OCI-LY7 (cell line): Measurements from ENCODE around the gene SLC13A3. TPM values are rescaled to one million over a fixed set of nuclear protein-coding genes. Genes with fewer than 3 reads are reported as not detected.

Experiments
- BruUV-seq: library from RNA; stranded (reverse); fragments of 400-500 nt; replicated peaks from 2 replicates; lab custom pipeline; 2021; lab: Mats Ljungman, UMichigan
- CTCF ChIA-PET: fragments of 300-600 bp; sonication (Branson Sonifier 250); formaldehyde crosslinking; loops from one replicate; lab custom pipeline; 2022; ENCODE audit warnings: antibody characterized with exemption; ENCODE audit not compliant: unreplicated experiment; lab: Charles Lee
- POLR2A ChIA-PET: fragments of 300-600 bp; sonication (Branson Sonifier 250); formaldehyde crosslinking; loops from one replicate; lab custom pipeline; 2022; ENCODE audit warnings: antibody characterized with exemption; lab: Charles Lee
- DNase-seq: peaks from one replicate; pipeline ENCODE4 v3.0.0-alpha.2; 2015; ENCODE audit warnings: low spot score
- H2AFZ ChIP-seq: fragments of 200-600 bp; sonication (generic), shearing (Covaris generic); 2 replicates; pipeline ENCODE4 v1.6.1; 2014; ENCODE audit warnings: mild to moderate bottlenecking, antibody characterized with exemption, low read length, moderate library complexity
- H3K27ac ChIP-seq: fragments of 200-600 bp; sonication (generic); 2 replicates; pipeline ENCODE4 v1.5.1; 2014; ENCODE audit warnings: mixed run types, low read depth, mild to moderate bottlenecking, moderate library complexity, low read length, inconsistent platforms; ENCODE audit not compliant: poor library complexity, severe bottlenecking
- H3K36me3 ChIP-seq: fragments of 200-600 bp; sonication (generic); 2 replicates; pipeline ENCODE4 v1.6.1; 2014; ENCODE audit warnings: mild to moderate bottlenecking, antibody characterized with exemption, low read length, moderate library complexity, mixed read lengths; ENCODE audit not compliant: insufficient read depth
- H3K4me1 ChIP-seq: fragments of 200-600 bp; sonication (generic); 2 replicates; pipeline ENCODE4 v1.5.1; 2014; ENCODE audit warnings: mild to moderate bottlenecking, low read length; ENCODE audit not compliant: insufficient read depth, poor library complexity, severe bottlenecking
- H3K4me2 ChIP-seq: fragments of 200-600 bp; sonication (generic); 2 replicates; pipeline ENCODE4 v1.6.1; 2014; ENCODE audit warnings: mild to moderate bottlenecking, low read length
- H3K4me3 ChIP-seq: fragments of 200-600 bp; sonication (generic); 2 replicates; pipeline ENCODE4 v1.5.1; 2014; ENCODE audit warnings: mild to moderate bottlenecking, low read depth, low read length; ENCODE audit not compliant: poor library complexity, severe bottlenecking
- H3K79me2 ChIP-seq: fragments of 200-600 bp; sonication (generic); 2 replicates; pipeline ENCODE4 v1.6.1; 2016; ENCODE audit warnings: low read depth, mild to moderate bottlenecking, low read length, moderate library complexity, mixed read lengths; ENCODE audit not compliant: insufficient read depth
- H3K9me2 ChIP-seq: fragments of 200-600 bp; sonication (generic); 2 replicates; pipeline ENCODE4 v1.6.1; 2016; ENCODE audit warnings: mild to moderate bottlenecking, low read length, mixed read lengths; ENCODE audit not compliant: insufficient read depth
- H3K9me3 ChIP-seq: fragments of 200-600 bp; sonication (generic); 2 replicates; pipeline ENCODE4 v1.6.1; 2014; ENCODE audit warnings: mild to moderate bottlenecking, mixed run types, low read length, mixed read lengths
- H4K20me1 ChIP-seq: fragments of 200-600 bp; sonication (generic); 2 replicates; pipeline ENCODE4 v1.6.1; 2014; ENCODE audit warnings: mild to moderate bottlenecking, antibody characterized with exemption, low read length, moderate library complexity, mixed read lengths; ENCODE audit not compliant: insufficient read depth
- EZH2phosphoT487 ChIP-seq: fragments of 200-600 bp; sonication (generic); IDR thresholded peaks from 2 replicates; pipeline ENCODE4 v1.6.1; 2018; ENCODE audit warnings: low read depth, borderline replicate concordance, mild to moderate bottlenecking, mixed run types, antibody characterized with exemption, low read length, moderate library complexity, mixed read lengths
- intact Hi-C: fragments of 100-400 bp; cut with micrococcal nuclease; formaldehyde crosslinking; loops from one replicate; pipeline ENCODE4 v1.10.0; 2022; ENCODE audit not compliant: unreplicated experiment
- total RNA-seq, 2 experiments: library from RNA; depleted of rRNA in 1 of 2; stranded (reverse); fragments of >200 nt in 1 of 2; shearing (Covaris generic) in 1 of 2; gene quantifications; 2 replicates each; pipeline ENCODE4 v1.2.3, GENCODE V29; 2014 to 2022
- TF ChIP-seq, protein P1 (sequence below): fragments of 200-600 bp; sonication (generic); conservative IDR thresholded peaks from 2 replicates; pipeline ENCODE4 v1.5.1; 2014; ENCODE audit warnings: mild to moderate bottlenecking, antibody characterized with exemption, low read length, moderate library complexity, mixed read lengths

The SLC13A3 gene
- total RNA-seq, 2 experiments from 2014 or later: not detected

DNA sequence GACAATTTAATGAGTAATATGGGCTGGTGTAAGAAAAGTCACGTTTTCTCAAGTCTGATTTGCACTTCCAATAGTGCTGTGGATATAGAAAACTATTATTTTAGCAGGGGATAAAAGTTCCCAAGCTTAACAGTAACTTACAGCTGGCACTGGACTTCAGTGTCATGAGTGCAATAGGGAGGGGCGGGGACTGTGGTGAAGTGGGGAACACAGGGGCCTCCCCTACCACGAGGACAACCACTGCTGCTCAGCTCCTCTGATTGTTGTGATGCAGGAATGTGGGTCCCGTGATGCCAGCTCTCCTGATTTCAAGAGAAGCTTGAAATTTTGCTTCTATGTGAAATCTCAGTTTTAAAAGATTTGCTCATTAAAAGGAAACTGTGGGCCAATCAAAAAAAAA is 24.0 kb downstream of the SLC13A3 start:
- Histone ChIP-seq H3K9me2 (no peaks in the 10 kb centered on the region), H3K27ac (no peak overlapping the region), H3K79me2 (no peaks in the 10 kb centered on the region), H3K4me3 (no peak overlapping the region), H2AFZ (no peak overlapping the region), H3K36me3 (no peaks in the 10 kb centered on the region), H4K20me1 (no peaks in the 10 kb centered on the region), H3K4me2 (no peak overlapping the region), H3K9me3 (no peaks in the 10 kb centered on the region; the same call in 1 of the 2 replicates), H3K4me1 (no peaks in the 10 kb centered on the region)
- BruUV-seq: no TSS peak
- ChIA-PET CTCF (no interaction called here), POLR2A (no interaction called here)
- TF ChIP-seq, protein P1, sequence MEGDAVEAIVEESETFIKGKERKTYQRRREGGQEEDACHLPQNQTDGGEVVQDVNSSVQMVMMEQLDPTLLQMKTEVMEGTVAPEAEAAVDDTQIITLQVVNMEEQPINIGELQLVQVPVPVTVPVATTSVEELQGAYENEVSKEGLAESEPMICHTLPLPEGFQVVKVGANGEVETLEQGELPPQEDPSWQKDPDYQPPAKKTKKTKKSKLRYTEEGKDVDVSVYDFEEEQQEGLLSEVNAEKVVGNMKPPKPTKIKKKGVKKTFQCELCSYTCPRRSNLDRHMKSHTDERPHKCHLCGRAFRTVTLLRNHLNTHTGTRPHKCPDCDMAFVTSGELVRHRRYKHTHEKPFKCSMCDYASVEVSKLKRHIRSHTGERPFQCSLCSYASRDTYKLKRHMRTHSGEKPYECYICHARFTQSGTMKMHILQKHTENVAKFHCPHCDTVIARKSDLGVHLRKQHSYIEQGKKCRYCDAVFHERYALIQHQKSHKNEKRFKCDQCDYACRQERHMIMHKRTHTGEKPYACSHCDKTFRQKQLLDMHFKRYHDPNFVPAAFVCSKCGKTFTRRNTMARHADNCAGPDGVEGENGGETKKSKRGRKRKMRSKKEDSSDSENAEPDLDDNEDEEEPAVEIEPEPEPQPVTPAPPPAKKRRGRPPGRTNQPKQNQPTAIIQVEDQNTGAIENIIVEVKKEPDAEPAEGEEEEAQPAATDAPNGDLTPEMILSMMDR: no peak
- no peak for TF ChIP-seq EZH2phosphoT487
- intact Hi-C loops: no loop called here
- no peak for DNase-seq

DNA sequence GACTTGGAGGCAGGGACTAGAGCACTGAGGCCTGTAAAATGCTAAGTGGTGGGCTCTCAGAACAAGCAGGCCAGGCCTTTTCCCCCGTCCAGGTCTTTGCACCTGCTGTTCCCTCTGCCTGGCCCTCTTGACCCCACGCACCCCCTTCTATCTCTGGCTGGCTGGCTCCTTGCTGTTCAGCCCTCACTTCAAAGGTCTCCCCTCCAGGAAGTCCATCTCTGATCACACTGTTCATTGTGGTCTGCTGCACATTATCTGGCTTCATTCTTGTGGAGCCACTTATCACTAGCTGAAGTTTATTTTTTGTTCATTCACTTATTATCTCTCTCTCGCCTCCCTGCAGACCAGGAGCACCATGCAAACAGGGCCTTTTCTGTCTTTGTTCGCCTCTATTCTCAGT is 24.5 kb downstream of the SLC13A3 start:
- BruUV-seq: no TSS peak
- no peak for TF ChIP-seq EZH2phosphoT487
- TF ChIP-seq, protein P1: no peak

DNA sequence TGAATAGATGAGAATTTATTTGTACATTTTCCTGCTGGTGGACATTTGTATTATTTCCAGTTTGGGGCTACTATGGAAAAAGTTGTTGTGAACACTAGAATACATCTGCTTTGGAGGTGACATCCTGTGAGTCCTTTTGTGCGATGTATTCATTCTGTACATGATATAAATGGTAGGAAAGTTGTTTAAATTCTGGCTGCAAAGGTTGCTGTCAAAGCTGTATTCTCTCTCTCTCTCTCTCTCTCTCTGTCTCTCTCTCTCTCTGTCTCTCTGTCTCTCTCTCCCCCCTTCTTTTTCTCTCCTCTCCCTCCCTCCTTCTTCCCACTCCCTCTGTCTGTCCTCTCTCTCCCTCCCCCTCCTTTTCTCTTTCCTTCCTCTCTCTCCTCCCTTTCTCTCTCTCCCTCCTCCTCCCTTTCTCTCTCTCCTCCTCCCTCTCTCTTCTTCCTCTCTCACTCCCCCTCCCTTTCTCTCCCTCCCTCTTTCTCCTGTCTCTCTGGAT is 25.3 kb downstream of the SLC13A3 start:
- Histone ChIP-seq H4K20me1 (no peaks in the 10 kb centered on the region), H3K4me1 (no peaks in the 10 kb centered on the region), H3K27ac (no peak overlapping the region), H3K79me2 (no peaks in the 10 kb centered on the region), H2AFZ (no peak overlapping the region), H3K9me2 (no peaks in the 10 kb centered on the region), H3K4me2 (no peak overlapping the region), H3K36me3 (no peaks in the 10 kb centered on the region), H3K9me3 (no peaks in the 10 kb centered on the region; the same call in 1 of the 2 replicates), H3K4me3 (no peak overlapping the region)
- DNase-seq: no peak
- CTCF ChIA-PET: no interaction called here
- TF ChIP-seq, protein P1: no peak
- TF ChIP-seq EZH2phosphoT487: no peak
- BruUV-seq: no TSS peak
- POLR2A ChIA-PET: no interaction called here
- intact Hi-C loops: no loop called here

More for the DNA sequence above, 24.5 kb downstream of the SLC13A3 start:
- no peaks in the 10 kb centered on the region; the same call in 1 of the 2 replicates for H3K9me3 ChIP-seq
- no peaks in the 10 kb centered on the region for H3K36me3 ChIP-seq
- H3K27ac ChIP-seq: no peak overlapping the region
- no peaks in the 10 kb centered on the region for H4K20me1 ChIP-seq
- POLR2A ChIA-PET: interaction anchor here (0.5 kb wide), 1 partner anchor 1131 kb away, joined by 3 read pairs; no protein-coding TSS in a partner anchor
- no peak overlapping the region for H3K4me2 ChIP-seq
- no peak overlapping the region for H3K4me3 ChIP-seq
- DNase-seq: no peak
- CTCF ChIA-PET: no interaction called here
- no peak overlapping the region for H2AFZ ChIP-seq
- no peaks in the 10 kb centered on the region for H3K9me2 ChIP-seq
- H3K4me1 ChIP-seq: no peaks in the 10 kb centered on the region
- intact Hi-C loops: no loop called here
- H3K79me2 ChIP-seq: no peaks in the 10 kb centered on the region
